ENCODE measurements around the gene SPTBN4.

SPTBN4 gene

DNA sequence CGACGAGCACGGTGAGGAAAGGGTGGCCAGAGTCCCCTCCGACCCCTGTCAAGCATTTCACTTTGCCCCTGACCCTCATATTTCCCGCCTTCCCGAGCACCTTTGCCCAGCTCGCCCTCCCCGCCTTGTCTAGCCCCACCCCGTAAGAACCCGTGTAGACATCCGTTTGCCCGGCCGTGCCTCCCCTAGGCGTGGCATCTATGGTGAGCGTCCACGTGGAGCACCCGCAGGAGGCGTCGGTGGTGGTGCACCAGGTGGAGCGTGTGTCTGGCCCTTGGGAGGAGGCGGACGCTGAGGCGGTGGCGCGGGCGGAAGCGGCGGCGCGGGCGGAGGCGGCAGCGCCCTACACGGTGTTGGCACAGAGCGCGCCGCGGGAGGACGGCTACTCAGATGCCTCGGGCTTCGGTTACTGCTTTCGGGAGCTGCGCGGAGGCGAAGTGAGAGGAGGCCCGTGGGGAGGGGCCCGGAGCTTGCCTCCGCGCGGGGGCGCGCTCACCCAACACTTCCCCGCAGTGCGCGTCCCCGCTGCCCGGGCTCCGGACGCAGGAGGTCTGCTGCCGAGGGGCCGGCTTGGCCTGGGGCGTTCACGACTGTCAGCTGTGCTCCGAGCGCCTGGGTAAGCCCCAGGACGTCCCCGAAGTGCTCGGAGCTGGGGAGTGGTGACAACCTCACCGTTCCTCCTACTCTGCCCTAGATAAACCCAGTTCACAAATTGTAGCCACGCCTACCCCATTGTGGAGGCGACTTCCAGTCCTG is 138.6 kb downstream of the SPTBN4 start:
- no peak for FAIRE-seq

DNA sequence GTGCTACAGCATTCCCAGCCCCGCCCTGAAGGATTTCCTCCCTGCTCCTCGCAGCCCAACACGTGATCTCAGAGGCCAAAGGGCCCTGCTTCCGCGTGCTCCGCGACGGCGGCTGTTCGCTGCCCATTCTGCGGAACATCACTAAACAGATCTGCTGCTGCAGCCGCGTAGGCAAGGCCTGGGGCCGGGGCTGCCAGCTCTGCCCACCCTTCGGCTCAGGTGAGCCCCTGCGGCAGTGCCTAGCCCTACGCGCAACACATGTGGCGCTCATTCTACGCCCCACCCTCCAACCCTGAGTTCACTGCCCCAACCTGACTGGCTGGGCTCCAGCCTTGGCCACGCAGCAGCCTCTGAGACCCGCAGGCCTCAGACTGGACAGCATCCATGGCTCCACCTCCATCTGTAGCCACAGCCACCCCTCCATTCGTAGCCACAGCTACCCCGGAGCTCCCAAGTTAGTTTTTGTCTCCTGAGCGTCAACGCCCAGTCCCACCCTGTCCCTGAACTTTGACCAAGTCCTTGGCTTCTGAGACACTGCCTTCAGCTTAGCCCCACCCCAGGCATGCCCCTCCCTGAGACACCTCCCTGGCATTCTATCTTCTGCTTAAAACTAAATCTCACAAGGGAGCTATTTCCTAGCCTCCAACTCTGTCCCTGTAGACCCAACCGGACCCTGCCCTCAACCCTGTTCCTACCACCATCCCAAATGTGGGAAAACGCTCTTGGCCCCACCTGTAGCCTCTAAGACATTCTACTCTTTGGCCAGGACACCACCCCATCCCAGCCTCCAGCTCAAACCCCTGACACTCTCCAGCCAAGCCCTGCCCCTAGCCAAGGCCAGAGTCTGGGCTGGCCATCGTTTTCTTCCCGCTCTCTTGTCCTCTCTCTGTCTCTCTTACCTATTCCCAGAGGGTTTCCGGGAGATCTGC is 140.8 kb downstream of the SPTBN4 start:
- no peak for FAIRE-seq

DNA sequence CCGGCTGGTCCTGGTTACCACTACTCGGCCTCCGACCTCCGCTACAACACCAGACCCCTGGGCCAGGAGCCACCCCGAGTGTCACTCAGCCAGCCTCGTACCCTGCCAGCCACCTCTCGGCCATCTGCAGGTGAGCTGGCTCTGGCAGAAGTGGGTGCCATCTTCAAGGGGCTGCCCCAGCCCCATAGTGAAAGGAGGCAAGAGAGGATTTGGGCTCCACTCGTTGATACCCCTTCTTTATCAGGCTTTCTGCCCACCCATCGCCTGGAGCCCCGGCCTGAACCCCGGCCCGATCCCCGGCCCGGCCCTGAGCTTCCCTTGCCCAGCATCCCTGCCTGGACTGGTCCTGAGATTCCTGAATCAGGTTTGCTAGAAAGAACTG is 141.4 kb downstream of the SPTBN4 start:
- FAIRE-seq, result no peak

DNA sequence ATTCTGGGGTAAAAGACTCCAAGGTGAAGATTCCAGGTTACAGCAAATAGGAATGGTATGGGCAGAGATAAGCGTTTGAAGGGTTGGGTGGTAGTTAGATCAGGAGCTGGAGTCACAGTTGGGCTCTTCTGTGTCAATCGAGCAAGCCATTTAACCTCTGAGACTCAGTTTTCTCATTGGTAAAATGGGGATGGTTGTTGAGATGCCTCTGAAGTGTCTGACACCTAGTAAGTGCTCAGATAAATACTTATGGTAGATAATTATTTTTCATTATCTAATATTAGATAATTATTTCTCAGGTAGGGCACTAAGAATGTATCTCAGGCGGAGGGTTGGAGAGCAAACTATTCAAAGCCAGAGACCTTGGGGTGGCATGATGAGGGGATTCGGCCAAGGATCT is 142.2 kb downstream of the SPTBN4 start:
- no peak for FAIRE-seq

DNA sequence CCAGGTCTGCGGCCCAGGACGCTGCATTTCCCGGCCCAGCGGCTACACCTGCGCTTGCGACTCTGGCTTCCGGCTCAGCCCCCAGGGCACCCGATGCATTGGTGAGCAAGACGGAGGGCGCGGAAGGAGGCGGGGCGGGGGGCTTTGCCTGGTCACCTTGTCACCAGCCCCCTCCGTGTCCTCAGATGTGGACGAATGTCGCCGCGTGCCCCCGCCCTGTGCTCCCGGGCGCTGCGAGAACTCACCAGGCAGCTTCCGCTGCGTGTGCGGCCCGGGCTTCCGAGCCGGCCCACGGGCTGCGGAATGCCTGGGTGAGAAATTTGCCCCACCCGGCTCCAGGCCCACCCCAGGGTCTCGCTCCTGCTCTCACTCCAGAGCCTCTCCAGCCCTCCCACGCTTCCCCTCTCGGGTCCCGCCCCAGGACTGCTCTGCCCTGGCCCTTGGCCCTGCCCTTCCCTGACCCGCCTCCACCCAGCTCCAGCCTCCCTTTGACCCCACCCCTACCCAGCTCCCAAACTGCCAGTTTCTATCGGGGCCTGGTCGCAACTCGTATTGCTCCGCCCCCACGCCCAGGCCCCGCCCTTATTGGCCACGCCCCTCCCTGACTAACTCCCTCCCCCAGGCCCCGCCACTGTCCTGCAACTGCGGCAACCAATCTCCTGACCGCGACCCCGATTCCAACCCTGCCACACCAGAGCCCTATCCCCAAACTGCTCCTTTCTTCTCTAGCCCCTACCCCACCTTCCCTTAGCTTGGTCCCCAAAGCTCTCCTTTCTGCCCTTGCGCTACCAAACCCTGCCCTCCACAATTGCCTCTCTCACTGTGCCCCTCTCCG is 143.0 kb downstream of the SPTBN4 start:
- FAIRE-seq, result no peak

DNA sequence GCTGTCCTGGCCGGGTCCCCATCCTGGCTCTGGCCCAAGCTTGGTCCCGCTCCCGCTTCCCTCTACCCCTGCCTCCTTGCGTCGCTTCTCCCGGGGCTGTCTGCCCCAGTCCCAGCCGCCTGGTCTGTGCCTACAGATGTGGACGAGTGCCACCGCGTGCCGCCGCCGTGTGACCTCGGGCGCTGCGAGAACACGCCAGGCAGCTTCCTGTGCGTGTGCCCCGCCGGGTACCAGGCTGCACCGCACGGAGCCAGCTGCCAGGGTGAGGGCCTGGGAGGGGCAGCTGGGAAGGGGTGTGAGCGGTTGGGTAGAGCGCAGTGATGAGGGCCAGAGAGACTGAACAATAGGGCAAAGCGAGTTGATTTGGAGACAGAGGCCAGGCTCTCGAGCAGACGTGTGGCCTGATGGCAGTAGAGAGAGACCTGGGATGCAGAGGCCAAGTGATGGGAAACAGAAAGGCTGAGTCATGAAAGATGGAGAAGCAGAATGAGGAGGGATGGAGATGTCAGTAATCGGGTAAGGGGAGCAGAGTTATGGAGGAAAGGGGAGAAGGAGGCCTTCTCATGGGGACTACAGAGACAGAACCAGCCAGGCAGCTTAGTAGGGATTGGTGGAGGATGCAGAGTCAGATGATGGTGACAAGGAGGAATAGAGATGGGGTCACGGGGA is 143.7 kb downstream of the SPTBN4 start:
- FAIRE-seq, result no peak

DNA sequence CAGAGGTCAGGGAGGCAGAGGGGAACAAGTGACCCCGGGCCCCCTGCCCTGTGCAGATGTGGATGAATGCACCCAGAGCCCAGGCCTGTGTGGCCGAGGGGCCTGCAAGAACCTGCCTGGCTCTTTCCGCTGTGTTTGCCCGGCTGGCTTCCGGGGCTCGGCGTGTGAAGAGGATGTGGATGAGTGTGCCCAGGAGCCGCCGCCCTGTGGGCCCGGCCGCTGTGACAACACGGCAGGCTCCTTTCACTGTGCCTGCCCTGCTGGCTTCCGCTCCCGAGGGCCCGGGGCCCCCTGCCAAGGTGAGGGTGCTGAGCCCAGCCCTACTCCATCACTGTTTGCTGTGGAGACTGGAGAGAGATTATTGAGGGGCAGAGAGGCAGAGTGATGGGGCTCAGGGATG is 144.3 kb downstream of the SPTBN4 start:
- no peak for FAIRE-seq

DNA sequence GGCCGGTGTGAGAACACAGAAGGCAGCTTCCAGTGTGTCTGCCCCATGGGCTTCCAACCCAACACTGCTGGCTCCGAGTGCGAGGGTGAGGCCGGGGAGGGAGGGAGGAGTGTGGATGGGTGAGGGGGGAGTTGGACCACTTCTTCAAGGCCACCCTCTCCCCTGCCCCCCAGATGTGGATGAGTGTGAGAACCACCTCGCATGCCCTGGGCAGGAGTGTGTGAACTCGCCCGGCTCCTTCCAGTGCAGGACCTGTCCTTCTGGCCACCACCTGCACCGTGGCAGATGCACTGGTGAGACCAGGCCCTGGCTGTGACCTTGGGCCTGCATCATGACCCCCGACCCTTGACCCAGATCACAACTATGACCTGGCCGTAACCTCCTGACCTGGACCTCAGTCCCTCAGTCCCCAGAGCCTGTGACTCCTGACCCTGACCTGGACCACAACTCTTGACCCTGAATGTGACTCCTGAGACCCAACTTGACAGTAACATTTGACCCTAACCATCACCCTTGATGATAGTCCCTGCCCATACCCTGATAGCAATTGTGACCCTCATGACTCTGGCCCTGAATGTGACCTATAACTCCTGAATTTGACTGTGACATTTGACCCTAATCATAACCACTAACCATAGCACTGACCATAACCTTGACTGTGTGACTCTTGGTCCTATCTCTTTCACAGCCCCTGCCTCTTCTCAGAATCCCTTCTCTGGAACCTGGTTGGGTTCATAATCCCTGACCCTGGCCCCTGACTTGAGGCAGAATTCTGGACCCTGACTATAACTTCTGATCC is 145.3 kb downstream of the SPTBN4 start:
- FAIRE-seq, result no peak

DNA sequence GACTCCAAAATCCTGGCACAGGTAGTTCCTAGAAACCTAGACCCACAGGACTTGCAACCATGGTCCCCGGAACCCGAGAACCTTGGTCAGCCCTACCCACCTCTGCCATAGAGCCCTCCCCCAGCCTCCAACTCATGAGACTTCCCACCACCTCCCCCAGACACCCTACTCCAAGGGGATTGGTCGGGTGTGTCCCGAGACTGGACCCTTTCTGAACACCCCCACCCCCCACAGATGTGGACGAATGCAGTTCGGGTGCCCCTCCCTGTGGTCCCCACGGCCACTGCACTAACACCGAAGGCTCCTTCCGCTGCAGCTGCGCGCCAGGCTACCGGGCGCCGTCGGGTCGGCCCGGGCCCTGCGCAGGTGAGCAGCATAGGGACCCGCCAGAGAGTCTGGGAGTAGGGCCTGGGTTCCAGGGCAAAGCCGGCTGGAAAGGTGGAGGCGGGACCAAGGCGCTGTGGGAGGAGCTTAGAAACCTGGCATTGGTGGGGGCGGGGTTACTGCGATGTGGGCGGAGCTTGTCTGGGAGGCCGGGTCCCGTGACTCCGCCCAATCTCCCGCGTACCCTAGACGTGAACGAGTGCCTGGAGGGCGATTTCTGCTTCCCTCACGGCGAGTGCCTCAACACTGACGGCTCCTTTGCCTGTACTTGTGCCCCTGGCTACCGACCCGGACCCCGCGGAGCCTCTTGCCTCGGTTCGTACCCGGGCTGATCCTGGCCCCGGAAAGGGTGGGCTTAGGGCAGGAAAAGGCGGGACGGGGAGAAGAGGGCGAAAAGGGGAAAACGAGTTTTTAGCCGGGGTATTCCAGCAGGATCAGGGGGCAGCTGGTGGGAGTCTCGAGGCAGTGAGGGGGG is 146.3 kb downstream of the SPTBN4 start:
- FAIRE-seq, result no peak

DNA sequence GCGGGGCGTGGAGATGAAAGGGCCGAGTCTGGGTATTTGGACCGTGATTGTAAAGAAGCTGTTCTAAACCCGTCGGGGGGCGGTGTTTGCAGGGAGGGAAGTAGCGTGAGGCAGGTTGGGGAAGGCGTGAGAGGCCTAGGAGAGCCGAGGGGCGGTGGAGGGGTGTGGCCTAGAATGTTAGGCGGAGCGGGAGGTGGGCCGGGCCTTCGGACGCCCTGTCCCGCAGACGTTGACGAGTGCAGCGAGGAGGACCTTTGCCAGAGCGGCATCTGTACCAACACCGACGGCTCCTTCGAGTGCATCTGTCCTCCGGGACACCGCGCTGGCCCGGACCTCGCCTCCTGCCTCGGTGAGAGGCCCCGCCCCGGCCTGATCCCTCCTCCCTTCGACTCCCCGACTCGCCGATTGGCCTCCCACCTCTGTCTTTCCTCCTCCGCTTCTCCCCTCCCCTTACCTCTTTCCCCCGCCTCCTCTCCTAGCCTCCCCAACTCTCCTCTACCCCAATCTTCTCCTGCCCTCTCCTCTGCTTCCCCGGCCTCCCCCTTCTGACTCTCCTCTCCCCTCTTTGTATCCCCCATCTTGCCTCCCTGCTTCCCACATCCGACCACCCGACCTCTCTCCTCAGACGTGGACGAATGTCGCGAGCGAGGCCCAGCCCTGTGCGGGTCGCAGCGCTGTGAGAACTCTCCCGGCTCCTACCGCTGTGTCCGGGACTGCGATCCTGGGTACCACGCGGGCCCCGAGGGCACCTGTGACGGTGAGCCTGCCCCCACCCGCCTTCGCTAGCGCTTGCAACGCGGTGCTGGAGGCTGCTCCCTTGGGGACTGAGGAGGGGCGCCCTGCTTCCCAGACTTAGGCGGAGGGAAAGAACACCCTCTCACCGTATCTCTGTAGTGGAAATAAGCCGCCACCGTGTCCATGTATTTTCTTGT is 147.2 kb downstream of the SPTBN4 start:
- FAIRE-seq, result no peak

DNA sequence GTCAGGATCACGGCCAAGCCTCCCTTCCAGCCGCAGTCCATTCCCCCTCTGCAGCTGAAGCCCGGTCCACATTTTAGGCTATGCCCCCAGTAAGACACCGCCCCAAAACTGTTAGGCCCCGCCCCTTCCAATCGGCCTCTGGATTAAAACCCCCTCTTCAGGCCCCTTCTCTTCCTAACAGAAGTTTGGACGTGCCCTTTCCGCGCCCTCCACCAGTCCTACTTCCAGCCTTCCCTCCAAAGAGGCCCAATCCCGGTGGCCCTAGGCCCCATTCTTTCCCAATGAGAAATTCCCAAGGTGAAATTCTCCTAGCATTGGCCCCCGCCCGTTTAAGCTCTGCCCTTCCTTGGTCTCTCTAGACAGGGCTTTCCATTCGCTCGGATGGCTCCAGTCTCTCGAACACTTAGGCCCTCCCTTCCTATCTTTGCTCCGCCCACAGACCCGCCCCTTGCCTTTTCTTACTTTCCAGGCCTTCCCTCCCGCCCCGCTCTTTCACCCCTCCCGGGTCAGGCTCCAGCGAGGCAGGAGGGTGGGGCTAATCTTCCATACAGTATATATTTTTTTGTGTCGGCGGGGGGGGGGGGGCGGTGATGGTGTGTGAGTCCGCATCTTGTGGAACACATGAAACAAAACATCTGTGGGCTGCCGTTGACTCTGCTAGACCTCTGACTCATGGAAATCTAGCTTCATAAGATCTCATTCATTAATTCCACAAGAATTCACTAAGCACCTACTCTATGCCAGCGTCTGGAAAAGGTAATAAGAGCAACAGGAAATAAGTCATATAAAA is 148.0 kb downstream of the SPTBN4 start:
- no peak for FAIRE-seq

DNA sequence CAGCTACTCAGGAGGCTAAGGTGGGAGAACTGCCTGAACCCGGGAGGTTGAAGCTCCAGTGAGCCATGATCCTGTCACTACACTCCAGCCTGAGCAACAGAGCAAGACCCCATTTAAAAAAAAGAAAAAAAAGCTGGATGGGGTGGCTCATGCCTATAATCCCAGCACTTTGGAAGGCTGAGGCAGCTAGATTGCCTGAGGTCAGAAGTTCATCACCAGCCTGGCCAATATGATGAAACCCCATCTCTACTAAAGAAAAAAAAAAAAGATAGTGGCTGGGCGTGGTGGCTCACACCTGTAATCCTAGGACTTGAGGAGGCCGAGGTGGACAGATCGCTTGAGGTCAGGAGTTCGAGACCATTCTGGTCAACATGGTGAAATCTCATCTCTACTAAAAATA is 149.4 kb downstream of the SPTBN4 start:
- no peak for FAIRE-seq

DNA sequence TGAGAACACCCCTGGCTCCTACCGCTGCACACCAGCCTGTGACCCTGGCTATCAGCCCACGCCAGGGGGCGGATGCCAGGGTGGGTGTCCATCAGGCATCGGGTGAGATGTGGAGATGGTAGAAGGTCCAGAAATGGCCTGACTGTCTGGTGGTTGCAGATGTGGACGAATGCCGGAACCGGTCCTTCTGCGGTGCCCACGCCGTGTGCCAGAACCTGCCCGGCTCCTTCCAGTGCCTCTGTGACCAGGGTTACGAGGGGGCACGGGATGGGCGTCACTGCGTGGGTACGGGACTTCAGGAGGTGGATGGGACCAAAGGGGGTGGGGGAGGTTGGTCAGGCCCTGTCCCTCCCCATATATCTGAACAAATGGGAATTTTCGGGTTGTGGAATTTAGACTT is 150.1 kb downstream of the SPTBN4 start:
- FAIRE-seq, result no peak

DNA sequence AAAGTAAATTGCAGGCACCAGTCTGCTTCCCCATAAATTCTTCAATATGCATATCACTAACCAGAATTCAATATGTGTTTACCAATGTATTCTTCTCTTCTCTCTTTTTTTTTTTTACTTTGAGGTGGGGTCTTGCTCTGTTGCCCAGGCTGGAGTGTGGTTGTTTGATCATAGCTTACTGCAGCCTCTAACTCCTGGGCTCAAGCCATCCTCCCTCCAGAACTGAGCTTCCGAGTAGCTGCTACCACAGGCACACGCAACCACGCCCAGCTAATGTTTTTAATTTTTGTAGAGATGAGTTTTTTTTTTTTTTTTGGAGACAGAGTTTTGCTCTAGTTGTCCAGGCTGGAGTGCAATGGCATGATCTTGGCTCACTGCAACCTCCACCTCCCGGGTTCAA is 151.2 kb downstream of the SPTBN4 start:
- FAIRE-seq, result no peak

DNA sequence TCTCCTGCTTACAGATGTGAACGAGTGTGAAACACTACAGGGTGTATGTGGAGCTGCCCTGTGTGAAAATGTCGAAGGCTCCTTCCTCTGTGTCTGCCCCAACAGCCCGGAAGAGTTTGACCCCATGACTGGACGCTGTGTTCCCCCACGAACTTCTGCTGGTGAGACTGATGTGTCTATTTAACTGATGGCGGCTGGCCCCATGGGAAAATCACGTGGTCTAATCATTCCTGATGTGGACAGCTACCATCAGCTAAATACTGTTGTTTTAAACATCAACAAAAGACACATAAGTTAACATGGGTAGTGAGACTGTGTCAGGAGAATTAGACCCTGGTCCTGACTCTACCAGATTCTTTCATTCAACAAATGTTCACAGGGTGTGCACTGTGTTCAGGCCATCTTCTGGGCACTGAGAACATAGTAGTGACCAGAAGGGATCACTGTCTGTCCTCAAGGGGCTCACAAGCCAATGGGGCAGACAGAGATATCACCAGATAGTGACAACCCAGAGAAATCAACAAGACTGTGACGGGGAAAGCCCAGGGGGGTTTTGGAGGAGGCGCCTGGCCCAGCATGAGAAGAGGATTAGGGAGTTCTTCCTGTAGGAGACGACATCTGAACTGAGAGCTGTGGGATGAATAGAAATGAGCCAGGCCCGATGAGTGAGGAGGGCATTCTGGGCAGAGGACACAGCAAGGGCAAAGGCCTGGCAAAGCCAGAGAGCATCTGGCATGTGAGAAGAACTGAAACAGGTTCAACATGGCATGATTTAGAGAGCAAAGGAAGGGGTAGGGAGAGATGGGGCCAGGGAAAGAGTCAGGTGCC is 152.7 kb downstream of the SPTBN4 start:
- no peak for FAIRE-seq

DNA sequence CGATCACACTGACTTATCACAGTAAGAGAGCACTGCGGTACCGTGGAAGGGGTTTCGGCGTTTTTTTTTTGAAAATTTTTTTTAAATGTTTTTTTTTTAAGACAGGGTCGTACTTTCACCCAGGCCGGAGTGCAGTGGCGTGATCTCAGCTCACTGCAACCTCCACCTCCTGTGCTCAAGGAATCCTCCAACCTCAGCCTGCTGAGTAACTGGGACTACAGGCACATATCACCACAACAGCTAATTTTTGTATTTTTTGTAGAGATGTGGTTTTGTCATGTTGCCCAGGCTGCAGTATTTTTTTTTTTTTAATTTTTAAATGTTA is 153.3 kb downstream of the SPTBN4 start:
- no peak for FAIRE-seq

DNA sequence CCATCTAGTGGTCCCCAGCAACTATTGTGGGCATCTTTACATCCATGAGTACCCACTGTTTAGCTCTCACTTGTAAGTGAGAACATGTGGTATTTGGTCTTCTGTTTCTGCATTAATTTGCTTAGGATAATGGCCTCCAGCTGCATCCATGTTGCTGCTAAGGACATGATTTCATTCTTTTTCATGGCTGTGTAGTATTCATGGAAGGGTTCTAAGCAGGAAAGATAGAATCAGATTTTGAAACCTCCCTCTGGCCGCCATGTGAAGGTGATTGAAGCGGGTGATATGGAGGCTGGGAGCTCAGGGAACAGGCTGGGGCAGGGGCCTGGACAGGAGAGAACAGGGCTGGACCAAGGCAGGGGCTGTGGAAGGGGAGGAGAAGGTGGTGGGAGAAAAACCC is 154.5 kb downstream of the SPTBN4 start:
- no peak for FAIRE-seq
